ENCODE data around the gene S1PR5. TPM values are rescaled to one million over a fixed set of nuclear protein-coding genes. Genes with fewer than 3 reads are reported as not detected.

Gene S1PR5
- total and polyA plus RNA-seq, 9 of the 15 experiments (the other 6 are each of a cell fraction or from before 2014, with no cell fraction given): 0.03 to 0.54 (median 0.35) TPM; not detected in 4

DNA sequence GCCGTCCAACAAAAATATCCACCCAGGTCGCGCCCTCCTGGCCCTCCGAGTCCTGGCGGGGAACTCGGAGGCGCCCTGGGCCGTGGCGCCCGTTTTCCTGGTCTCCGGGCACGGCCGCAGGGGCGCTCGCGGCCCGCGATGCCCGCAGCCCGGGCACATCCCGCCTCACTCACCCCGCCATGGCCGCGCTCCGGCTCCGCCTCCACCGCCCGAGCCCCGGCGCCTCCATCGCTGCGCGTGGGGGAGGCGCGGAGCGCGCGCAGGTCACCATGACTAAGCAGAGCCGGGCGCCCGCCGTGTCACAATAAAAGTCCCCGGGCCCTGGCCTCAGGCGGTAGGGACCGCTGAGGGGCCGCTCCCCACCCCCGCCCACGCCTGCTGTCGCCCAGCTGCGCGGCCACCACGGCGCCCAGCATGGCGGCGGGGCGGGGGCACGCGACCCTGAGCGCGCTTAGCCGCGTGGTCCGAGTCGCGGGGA, 14.7 kb downstream of the S1PR5 start (continued):
- TF ChIP-seq ZSCAN29 (IDR thresholded peaks at IDR 0.05) (no peak; the same call in 1 of the 2 replicates), RBM17 (IDR thresholded peaks at IDR 0.05; ENCODE audit: borderline replicate concordance, low read depth, low read length) (no peak), CHCHD3 (CRISPR knock-in tag; IDR thresholded peaks at IDR 0.05) (peak; percentile 3; the same call in 1 of the 2 replicates), SMARCA4 (IDR thresholded peaks at IDR 0.05) (no peak), ZBTB8A (IDR thresholded peaks at IDR 0.05; ENCODE audit: partially characterized antibody) (no peak), ZNF121 (CRISPR knock-in tag; conservative IDR thresholded peaks at IDR 0.05) (no peak), ZBTB26 (CRISPR knock-in tag; IDR thresholded peaks at IDR 0.05) (no peak), HMG20B (CRISPR knock-in tag; IDR thresholded peaks at IDR 0.05) (no peak), ZBTB49 (CRISPR knock-in tag; IDR thresholded peaks at IDR 0.05; ENCODE audit: borderline replicate concordance) (no peak), MEF2D (tag; conservative IDR thresholded peaks at IDR 0.05; ENCODE audit: low read depth) (no peak), SIN3A (IDR thresholded peaks at IDR 0.05; ENCODE audit: borderline replicate concordance in 2 of 2, control insufficient read depth in 1 of 2, low read depth in 2 of 2, low read length in 2 of 2) (peak; percentile 49 to 82; a peak in 2 of 4 replicates), ZNF282 (CRISPR knock-in tag; IDR thresholded peaks at IDR 0.05) (no peak), RCOR1 (IDR thresholded peaks at IDR 0.05; ENCODE audit: borderline replicate concordance in 1 of 2, low read depth in 2 of 2, low read length in 2 of 2) (peak; percentile 19 to 81; a peak in 3 of 4 replicates), ZNF217 (CRISPR knock-in tag; IDR thresholded peaks at IDR 0.05) (no peak), PYGO2 (tag; IDR thresholded peaks at IDR 0.05) (no peak), RBM34 (IDR thresholded peaks at IDR 0.05; ENCODE audit: borderline replicate concordance, insufficient read depth, low read length) (no peak), CCNT2 (IDR thresholded peaks at IDR 0.05; ENCODE audit: borderline replicate concordance, extremely low read depth, insufficient read length, low read depth, low read length) (peak; percentile 99), PHTF2 (CRISPR knock-in tag; IDR thresholded peaks at IDR 0.05) (no peak), NFYB (IDR thresholded peaks at IDR 0.05; ENCODE audit: extremely low read depth, insufficient read length) (no peak), RFX5 (IDR thresholded peaks at IDR 0.05; ENCODE audit: low read depth, low read length) (no peak), ESRRB (CRISPR knock-in tag; IDR thresholded peaks at IDR 0.05; ENCODE audit: borderline replicate concordance) (no peak), ZNF354B (CRISPR knock-in tag; IDR thresholded peaks at IDR 0.05) (no peak), KDM2B (CRISPR knock-in tag; IDR thresholded peaks at IDR 0.05) (peak; percentile 44; the same call in 1 of the 2 replicates), WHSC1 (IDR thresholded peaks at IDR 0.05; ENCODE audit: low read length) (no peak), C11orf30 (IDR thresholded peaks at IDR 0.05; ENCODE audit: low read depth) (peak; percentile 94)
- TF ChIP-seq, protein P1, sequence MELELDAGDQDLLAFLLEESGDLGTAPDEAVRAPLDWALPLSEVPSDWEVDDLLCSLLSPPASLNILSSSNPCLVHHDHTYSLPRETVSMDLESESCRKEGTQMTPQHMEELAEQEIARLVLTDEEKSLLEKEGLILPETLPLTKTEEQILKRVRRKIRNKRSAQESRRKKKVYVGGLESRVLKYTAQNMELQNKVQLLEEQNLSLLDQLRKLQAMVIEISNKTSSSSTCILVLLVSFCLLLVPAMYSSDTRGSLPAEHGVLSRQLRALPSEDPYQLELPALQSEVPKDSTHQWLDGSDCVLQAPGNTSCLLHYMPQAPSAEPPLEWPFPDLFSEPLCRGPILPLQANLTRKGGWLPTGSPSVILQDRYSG (tag; conservative IDR thresholded peaks at IDR 0.05; ENCODE audit: low read depth): no peak

Data from K562 (cell line).